SH-SY5Y (cell line): ENCODE data around the gene SIGLEC15.

Experiments used
- GATA2 ChIP-seq: IDR thresholded peaks from 2 replicates; pipeline ENCODE4 v1.6.1; 2011; ENCODE audit warnings: mild to moderate bottlenecking, low read depth, low read length
- GATA3 ChIP-seq: IDR thresholded peaks from 2 replicates; pipeline ENCODE4 v1.6.1; 2011; ENCODE audit warnings: low read depth, mild to moderate bottlenecking, low read length, moderate library complexity

- TF ChIP-seq GATA2 (no peak), GATA3 (no peak)
Observed at GRCh38 chr18:45836242-45837205, 11.0 kb downstream of the SIGLEC15 start.
